ENCODE measurements around the gene CBX3. TPM values are rescaled to one million over a fixed set of nuclear protein-coding genes. Genes with fewer than 3 reads are reported as not detected.

The CBX3 gene
- total and polyA plus RNA-seq, 10 of the 15 experiments (the other 5 are each of a cell fraction or from before 2014, with no cell fraction given) = 153 to 307 (median 225) TPM

GRCh38 chr7:26200444-26201246 lies 900 bp upstream of the CBX3 start, which contains the start of gene HNRNPA2B1 (continued):
- TF ChIP-seq, protein P1, sequence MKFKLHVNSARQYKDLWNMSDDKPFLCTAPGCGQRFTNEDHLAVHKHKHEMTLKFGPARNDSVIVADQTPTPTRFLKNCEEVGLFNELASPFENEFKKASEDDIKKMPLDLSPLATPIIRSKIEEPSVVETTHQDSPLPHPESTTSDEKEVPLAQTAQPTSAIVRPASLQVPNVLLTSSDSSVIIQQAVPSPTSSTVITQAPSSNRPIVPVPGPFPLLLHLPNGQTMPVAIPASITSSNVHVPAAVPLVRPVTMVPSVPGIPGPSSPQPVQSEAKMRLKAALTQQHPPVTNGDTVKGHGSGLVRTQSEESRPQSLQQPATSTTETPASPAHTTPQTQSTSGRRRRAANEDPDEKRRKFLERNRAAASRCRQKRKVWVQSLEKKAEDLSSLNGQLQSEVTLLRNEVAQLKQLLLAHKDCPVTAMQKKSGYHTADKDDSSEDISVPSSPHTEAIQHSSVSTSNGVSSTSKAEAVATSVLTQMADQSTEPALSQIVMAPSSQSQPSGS (IDR thresholded peaks at IDR 0.05; ENCODE audit: low read length) = 0 out of 2 replicates have a peak, but pooled peaks have one; percentile 9
- peak; percentile 66; the same call in 1 of the 2 replicates for TF ChIP-seq MAX (IDR thresholded peaks at IDR 0.05; ENCODE audit: low read depth, low read length)
- no peak for TF ChIP-seq NR2F1 (conservative IDR thresholded peaks at IDR 0.05)
- peak; percentile 37; the same call in 1 of the 2 replicates for TF ChIP-seq FOXM1 (IDR thresholded peaks at IDR 0.05; ENCODE audit: low read depth, low read length)
- peak; percentile 73 for TF ChIP-seq PKNOX1 (IDR thresholded peaks at IDR 0.05)
- 0 out of 2 replicates have a peak, but pooled peaks have one; percentile 9 for TF ChIP-seq JUND (IDR thresholded peaks at IDR 0.05; ENCODE audit: low read depth, low read length)
- no peak for TF ChIP-seq RAD51 (IDR thresholded peaks at IDR 0.05)
- peak; percentile 9; the same call in 1 of the 2 replicates for TF ChIP-seq NFIC (IDR thresholded peaks at IDR 0.05; ENCODE audit: low read depth, low read length)
- TF ChIP-seq ZNF622 (IDR thresholded peaks at IDR 0.05) = no peak
- peak; percentile 83; the same call in 1 of the 2 replicates for TF ChIP-seq TCF12 (IDR thresholded peaks at IDR 0.05; ENCODE audit: low read depth, low read length)
- TF ChIP-seq TBL1XR1 (IDR thresholded peaks at IDR 0.05; ENCODE audit: low read depth, low read length) = peak; percentile 49; the same call in 1 of the 2 replicates
- 0 out of 2 replicates have a peak, but pooled peaks have one; percentile 5 for TF ChIP-seq NRF1 (conservative IDR thresholded peaks at IDR 0.05; ENCODE audit: low read depth, low read length)
- TF ChIP-seq YBX1 (IDR thresholded peaks at IDR 0.05) = no peak
- TF ChIP-seq STAT3 (IDR thresholded peaks at IDR 0.05; ENCODE audit: low read depth, low read length) = no peak
- 0 out of 2 replicates have a peak, but pooled peaks have one; percentile 81 for TF ChIP-seq WRNIP1 (IDR thresholded peaks at IDR 0.05; ENCODE audit: borderline replicate concordance, low read depth, low read length)
- TF ChIP-seq RBBP5 (conservative IDR thresholded peaks at IDR 0.05) = no peak
- TF ChIP-seq ZBED1 (IDR thresholded peaks at IDR 0.05; ENCODE audit: borderline replicate concordance) = peak; percentile 94

Data from GM12878 (cell line).